GM13976 (cell line): Measurements from ENCODE around the gene PHF1.

Source experiments
- DNase-seq: peaks from one replicate; pipeline ENCODE4 v3.0.0; 2012; ENCODE audit warnings: low spot score
- in situ Hi-C: fragments of 300-500 bp; cut with MboI; formaldehyde crosslinking; loops from one replicate; pipeline ENCODE4 v1.12.0; 2022; ENCODE audit warnings: low sequenced_read_pairs, mixed read lengths, inconsistent platforms; ENCODE audit not compliant: unreplicated experiment
- TF ChIP-seq, protein P1 (sequence below): IDR thresholded peaks from 2 replicates; pipeline ENCODE4 v1.5.1; 2012; ENCODE audit warnings: borderline replicate concordance, mild to moderate bottlenecking; ENCODE audit not compliant: insufficient read depth; ENCODE audit errors: extremely low read depth, missing control alignments, control extremely low read depth

The PHF1 gene

GRCh38 chr6:33431880-33432541 lies 21.2 kb downstream of the PHF1 start:
- in situ Hi-C loops = no loop called here
- no peak for DNase-seq
- TF ChIP-seq, protein P1, sequence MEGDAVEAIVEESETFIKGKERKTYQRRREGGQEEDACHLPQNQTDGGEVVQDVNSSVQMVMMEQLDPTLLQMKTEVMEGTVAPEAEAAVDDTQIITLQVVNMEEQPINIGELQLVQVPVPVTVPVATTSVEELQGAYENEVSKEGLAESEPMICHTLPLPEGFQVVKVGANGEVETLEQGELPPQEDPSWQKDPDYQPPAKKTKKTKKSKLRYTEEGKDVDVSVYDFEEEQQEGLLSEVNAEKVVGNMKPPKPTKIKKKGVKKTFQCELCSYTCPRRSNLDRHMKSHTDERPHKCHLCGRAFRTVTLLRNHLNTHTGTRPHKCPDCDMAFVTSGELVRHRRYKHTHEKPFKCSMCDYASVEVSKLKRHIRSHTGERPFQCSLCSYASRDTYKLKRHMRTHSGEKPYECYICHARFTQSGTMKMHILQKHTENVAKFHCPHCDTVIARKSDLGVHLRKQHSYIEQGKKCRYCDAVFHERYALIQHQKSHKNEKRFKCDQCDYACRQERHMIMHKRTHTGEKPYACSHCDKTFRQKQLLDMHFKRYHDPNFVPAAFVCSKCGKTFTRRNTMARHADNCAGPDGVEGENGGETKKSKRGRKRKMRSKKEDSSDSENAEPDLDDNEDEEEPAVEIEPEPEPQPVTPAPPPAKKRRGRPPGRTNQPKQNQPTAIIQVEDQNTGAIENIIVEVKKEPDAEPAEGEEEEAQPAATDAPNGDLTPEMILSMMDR = no peak

DNA sequence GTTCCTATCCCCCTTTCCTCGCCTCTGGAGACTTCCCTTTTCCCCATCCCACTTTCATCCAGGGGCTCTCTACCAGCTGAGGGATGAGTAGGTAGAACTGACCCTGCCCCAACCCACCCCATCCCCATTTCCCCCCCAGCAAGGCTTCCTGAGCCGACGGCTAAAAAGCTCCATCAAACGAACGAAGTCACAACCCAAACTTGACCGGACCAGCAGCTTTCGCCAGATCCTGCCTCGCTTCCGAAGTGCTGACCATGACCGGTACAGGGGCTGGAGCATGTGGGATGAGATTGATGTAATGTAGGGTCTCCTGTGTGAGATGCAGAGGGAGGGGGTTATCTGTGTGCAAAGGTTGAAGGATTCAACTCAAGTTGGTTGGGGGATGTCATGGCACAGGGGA lies 21.7 kb downstream of the PHF1 start:
- TF ChIP-seq, protein P1 = no peak
- no peak for DNase-seq
- in situ Hi-C loops = no loop called here

DNA sequence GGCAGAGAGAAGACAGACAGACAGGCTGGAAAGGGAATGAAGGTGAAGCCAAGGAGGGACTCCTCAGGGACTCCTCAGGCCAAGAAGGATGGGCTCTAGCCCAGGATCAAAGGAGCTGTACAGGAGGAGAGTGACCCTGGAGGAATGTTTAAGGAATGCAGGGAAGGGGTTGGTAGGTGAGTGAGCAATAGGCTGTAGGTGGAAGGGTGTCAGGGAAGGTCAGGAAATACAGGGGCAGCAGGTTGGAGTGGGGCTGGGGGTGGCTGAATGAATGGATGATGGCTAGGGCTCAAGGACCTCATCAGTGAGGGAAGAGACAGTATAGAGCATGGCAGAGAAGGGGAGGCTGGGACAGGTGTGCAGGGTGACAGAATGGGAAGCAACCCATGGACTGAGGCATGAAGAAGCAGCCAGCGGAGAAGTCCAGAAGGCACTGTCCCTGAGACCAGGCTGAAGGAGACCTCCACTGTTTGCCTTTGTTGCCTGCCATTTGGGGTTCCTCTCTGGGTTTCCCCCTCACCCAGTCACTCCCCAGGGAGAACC lies 22.3 kb downstream of the PHF1 start:
- in situ Hi-C loops = no loop called here
- DNase-seq = no peak
- TF ChIP-seq, protein P1 = no peak

DNA sequence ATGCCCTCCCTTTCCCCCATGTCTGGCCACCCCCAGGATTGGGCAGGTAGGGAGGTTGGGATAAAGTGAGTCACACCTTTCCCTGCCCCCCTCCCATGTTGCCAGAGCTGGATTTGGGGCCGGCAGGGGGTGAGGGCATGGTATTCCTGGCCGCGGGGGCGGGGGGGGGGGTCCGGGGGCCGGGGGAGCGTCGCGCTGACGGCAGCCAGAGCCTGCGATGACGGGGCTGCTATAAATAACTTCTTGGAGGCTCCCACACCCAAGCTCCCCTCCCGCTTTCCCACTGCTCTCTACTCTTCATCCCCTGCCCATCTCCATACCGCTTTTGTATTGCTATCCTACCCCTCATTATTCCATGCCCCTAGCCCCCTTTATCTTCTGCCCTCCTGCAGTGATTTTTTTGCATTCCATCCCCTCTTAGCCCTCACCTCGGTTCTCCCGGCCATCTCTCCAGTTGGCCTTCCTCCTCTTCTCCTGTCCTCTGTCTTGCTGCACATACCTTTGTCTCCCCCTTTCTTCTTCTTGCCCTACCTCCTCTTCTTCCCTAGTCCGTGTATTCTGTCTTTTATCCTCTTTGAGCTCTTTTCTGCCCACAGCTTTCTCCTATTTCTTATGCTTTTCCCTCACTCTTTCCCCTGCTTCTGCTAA lies 22.9 kb downstream of the PHF1 start:
- DNase-seq = no peak
- TF ChIP-seq, protein P1 = no peak
- in situ Hi-C loops = no loop called here

DNA sequence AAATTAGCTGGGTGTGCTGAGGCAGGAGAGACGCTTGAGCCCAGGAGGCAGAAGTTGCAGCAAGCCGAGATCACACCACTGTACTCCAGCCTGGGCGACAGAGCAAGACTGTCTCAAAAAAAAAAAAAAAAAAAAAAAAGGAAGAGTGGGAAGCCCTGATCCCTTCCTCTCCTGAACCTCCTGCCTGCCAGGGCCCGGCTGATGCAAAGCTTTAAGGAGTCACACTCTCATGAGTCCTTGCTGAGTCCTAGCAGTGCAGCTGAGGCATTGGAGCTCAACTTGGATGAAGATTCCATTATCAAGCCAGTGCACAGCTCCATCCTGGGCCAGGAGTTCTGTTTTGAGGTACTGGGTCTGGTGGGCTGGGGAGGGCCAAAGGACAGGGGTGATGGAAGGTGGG lies 24.1 kb downstream of the PHF1 start:
- no peak for DNase-seq
- in situ Hi-C loops = no loop called here
- TF ChIP-seq, protein P1 = no peak

- in situ Hi-C loops = no loop called here
- DNase-seq = peak; percentile 9
- TF ChIP-seq, protein P1 = no peak
Measured at GRCh38 chr6:33437666-33438065, 26.9 kb downstream of the PHF1 start.
